Measurements from ENCODE around the gene RAB22A. TPM values are rescaled to one million over a fixed set of nuclear protein-coding genes. Genes with fewer than 3 reads are reported as not detected.

RAB22A gene
- polyA plus RNA-seq, 1 donor (not counting 4 experiments of a cell fraction or from before 2014, with no cell fraction given), result 22.9 TPM

GRCh38 chr20:58394801-58395200, 85.3 kb downstream of the RAB22A start:
- Histone ChIP-seq H2AFZ (ENCODE audit: control insufficient read depth, low read length) (no peak overlapping the region), H3K4me3 (ENCODE audit: control insufficient read depth in 2 of 3, extremely low read depth in 1 of 3, insufficient read depth in 2 of 3, low read depth in 1 of 3, low read length in 3 of 3) (no peak overlapping the region), H3K27me3 (ENCODE audit: control insufficient read depth, extremely low read depth, insufficient read depth, low read length) (no peaks in the 10 kb centered on the region), H4K20me1 (ENCODE audit: control insufficient read depth, extremely low read depth, insufficient read depth, low read length) (peaks cover 5% of the 10 kb centered on the region), H3K4me1 (ENCODE audit: control insufficient read depth, extremely low read depth, insufficient read depth, low read length) (peaks cover 18% of the 10 kb centered on the region), H3K9ac (ENCODE audit: control insufficient read depth, extremely low read depth, insufficient read depth, low read length) (no peak overlapping the region), H3K9me3 (ENCODE audit: control insufficient read depth, low read depth, low read length) (no peaks in the 10 kb centered on the region), H3K4me2 (ENCODE audit: control insufficient read depth, extremely low read depth, insufficient read depth, low read depth, low read length) (no peak overlapping the region), H3K27ac (ENCODE audit: control insufficient read depth, insufficient read depth, low read length) (no peak overlapping the region), H3K36me3 (ENCODE audit: control insufficient read depth in 2 of 2, extremely low read depth in 1 of 2, insufficient read depth in 2 of 2, low read length in 2 of 2) (peaks cover 6 to 25% of the 10 kb centered on the region in 2 experiments), H3K9me1 (ENCODE audit: control insufficient read depth, extremely low read depth, insufficient read depth, low read length) (no peaks in the 10 kb centered on the region), H3K79me2 (ENCODE audit: control insufficient read depth, insufficient read depth, low read length) (peaks cover 97% of the 10 kb centered on the region)
- DNase-seq (ENCODE audit: low read depth, low spot score), result no peak
- no peak for FAIRE-seq
- dilution Hi-C loops (cut with MboI; ENCODE audit: extremely low pct_ligation_motif_present, low sequenced_read_pairs), result no loop called here
- TF ChIP-seq EZH2 (IDR thresholded peaks at IDR 0.05; ENCODE audit: low read length), result no peak
- no peak for TF ChIP-seq CTCF (optimal IDR thresholded peaks at IDR 0.05 in 1 of 3, IDR thresholded peaks at IDR 0.05 in 1 of 3, conservative IDR thresholded peaks at IDR 0.05 in 1 of 3; ENCODE audit: extremely low read depth in 1 of 3, insufficient read depth in 2 of 3, low read length in 3 of 3)

GRCh38 chr20:58395604-58396003, 86.1 kb downstream of the RAB22A start:
- H3K4me1 ChIP-seq (ENCODE audit: control insufficient read depth, extremely low read depth, insufficient read depth, low read length), result peaks cover 12% of the 10 kb centered on the region
- H3K27ac ChIP-seq (ENCODE audit: control insufficient read depth, insufficient read depth, low read length), result no peak overlapping the region
- no peak overlapping the region for H3K9ac ChIP-seq (ENCODE audit: control insufficient read depth, extremely low read depth, insufficient read depth, low read length)
- H3K36me3 ChIP-seq (ENCODE audit: control insufficient read depth in 2 of 2, extremely low read depth in 1 of 2, insufficient read depth in 2 of 2, low read length in 2 of 2), result peaks cover 6 to 21% of the 10 kb centered on the region in 2 experiments
- H3K27me3 ChIP-seq (ENCODE audit: control insufficient read depth, extremely low read depth, insufficient read depth, low read length), result no peaks in the 10 kb centered on the region
- FAIRE-seq (no peak), DNase-seq (ENCODE audit: low read depth, low spot score) (no peak)
- H2AFZ ChIP-seq (ENCODE audit: control insufficient read depth, low read length), result no peak overlapping the region
- no peak for TF ChIP-seq EZH2 (IDR thresholded peaks at IDR 0.05; ENCODE audit: low read length)
- TF ChIP-seq CTCF (optimal IDR thresholded peaks at IDR 0.05 in 1 of 3, IDR thresholded peaks at IDR 0.05 in 1 of 3, conservative IDR thresholded peaks at IDR 0.05 in 1 of 3; ENCODE audit: extremely low read depth in 1 of 3, insufficient read depth in 2 of 3, low read length in 3 of 3), result no peak
- no peaks in the 10 kb centered on the region for H3K9me3 ChIP-seq (ENCODE audit: control insufficient read depth, low read depth, low read length)
- peaks cover 5% of the 10 kb centered on the region for H4K20me1 ChIP-seq (ENCODE audit: control insufficient read depth, extremely low read depth, insufficient read depth, low read length)
- H3K79me2 ChIP-seq (ENCODE audit: control insufficient read depth, insufficient read depth, low read length), result peaks cover 97% of the 10 kb centered on the region
- no peaks in the 10 kb centered on the region for H3K9me1 ChIP-seq (ENCODE audit: control insufficient read depth, extremely low read depth, insufficient read depth, low read length)
- H3K4me2 ChIP-seq (ENCODE audit: control insufficient read depth, extremely low read depth, insufficient read depth, low read depth, low read length), result no peak overlapping the region
- dilution Hi-C loops (cut with MboI; ENCODE audit: extremely low pct_ligation_motif_present, low sequenced_read_pairs), result no loop called here
- no peak overlapping the region for H3K4me3 ChIP-seq (ENCODE audit: control insufficient read depth in 2 of 3, extremely low read depth in 1 of 3, insufficient read depth in 2 of 3, low read depth in 1 of 3, low read length in 3 of 3)

Measured in keratinocyte (primary cell).